Measurements from ENCODE around the gene ELOA.
"Not testable (repeated sequence)": the region's sequence is repeated elsewhere in the genome, so short reads cannot be mapped to it uniquely, and the experiment has no call there.

DNA sequence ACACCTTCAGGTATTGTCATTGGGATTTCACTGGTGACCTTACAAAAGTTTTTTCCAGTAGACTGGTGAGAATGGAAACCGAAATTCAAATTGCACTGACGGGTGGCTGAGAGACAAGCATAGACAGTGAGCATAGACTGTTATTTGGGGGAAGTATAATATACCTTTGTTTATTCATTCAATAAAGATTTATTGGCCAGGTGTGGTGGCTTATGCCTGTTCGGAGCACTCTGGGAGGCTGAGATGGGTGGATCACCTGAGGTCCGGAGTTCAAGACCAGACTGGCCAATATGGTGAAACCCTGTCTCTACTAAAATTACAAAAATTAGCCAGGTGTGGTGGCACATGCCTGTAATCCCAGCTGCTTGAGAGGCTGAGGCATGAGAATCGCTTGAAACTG lies 10.0 kb upstream of the ELOA start:
- not testable (repeated sequence) for TF ChIP-seq POLR2A (IDR thresholded peaks at IDR 0.05; ENCODE audit: low read length); GATA1 (IDR thresholded peaks at IDR 0.05; ENCODE audit: low read depth, low read length)
